C4-2B (cell line): ENCODE results near the gene ABAT.

ENCODE experiments used
- ZFX ChIP-seq: fragments of 450-650 bp; IDR thresholded peaks from 2 replicates; pipeline ENCODE4 v1.6.1; 2017
- TF ChIP-seq, protein P1 (sequence below): fragments of 450-650 bp; conservative IDR thresholded peaks from 2 replicates; pipeline ENCODE4 v1.5.1; 2017; ENCODE audit warnings: mild to moderate bottlenecking

DNA sequence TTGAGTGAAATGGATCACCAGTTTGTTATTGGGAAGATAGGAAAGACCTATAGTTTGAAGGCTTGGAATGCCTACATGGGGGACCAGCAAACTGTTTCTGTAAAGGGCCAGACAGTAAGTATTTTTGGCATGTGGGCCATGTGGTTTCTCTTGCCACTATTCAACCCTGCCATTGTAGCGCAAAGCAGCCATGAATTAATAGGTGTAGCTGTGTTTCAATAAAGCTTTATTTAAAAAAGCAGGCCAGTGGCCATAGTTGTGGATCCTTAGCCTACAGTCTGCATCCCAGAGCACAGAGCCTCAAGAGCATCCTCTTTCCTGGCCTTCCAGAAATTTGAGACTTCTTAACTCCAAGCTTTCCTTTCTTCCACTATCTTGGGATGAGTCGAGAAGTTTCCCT, 29.3 kb downstream of the ABAT start:
- TF ChIP-seq, protein P1, sequence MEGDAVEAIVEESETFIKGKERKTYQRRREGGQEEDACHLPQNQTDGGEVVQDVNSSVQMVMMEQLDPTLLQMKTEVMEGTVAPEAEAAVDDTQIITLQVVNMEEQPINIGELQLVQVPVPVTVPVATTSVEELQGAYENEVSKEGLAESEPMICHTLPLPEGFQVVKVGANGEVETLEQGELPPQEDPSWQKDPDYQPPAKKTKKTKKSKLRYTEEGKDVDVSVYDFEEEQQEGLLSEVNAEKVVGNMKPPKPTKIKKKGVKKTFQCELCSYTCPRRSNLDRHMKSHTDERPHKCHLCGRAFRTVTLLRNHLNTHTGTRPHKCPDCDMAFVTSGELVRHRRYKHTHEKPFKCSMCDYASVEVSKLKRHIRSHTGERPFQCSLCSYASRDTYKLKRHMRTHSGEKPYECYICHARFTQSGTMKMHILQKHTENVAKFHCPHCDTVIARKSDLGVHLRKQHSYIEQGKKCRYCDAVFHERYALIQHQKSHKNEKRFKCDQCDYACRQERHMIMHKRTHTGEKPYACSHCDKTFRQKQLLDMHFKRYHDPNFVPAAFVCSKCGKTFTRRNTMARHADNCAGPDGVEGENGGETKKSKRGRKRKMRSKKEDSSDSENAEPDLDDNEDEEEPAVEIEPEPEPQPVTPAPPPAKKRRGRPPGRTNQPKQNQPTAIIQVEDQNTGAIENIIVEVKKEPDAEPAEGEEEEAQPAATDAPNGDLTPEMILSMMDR: no peak
- no peak for TF ChIP-seq ZFX
